Endothelial cell of umbilical vein (primary cell): ENCODE data around the gene NHP2.

Experiments used
- POLR2A ChIP-seq: IDR thresholded peaks from 2 replicates; pipeline ENCODE4 v1.6.1; 2012; ENCODE audit warnings: low read depth, mild to moderate bottlenecking, control low read depth, low read length
- TF ChIP-seq, protein P1 (sequence below), 2 donors: IDR thresholded peaks; 1 replicate in 1 of 2; 2 replicates in 1 of 2; pipeline ENCODE4 v1.5.1; 2011; ENCODE audit warnings: low read length in 2 of 2, mild to moderate bottlenecking in 2 of 2, moderate library complexity in 2 of 2, control low read depth in 1 of 2, inconsistent platforms in 1 of 2, low read depth in 1 of 2; ENCODE audit not compliant: insufficient read depth in 1 of 2; ENCODE audit errors: extremely low read depth in 1 of 2
- TF ChIP-seq, protein P2 (sequence below): IDR thresholded peaks from 2 replicates; pipeline ENCODE4 v1.6.1; 2011; ENCODE audit not compliant: insufficient read depth, insufficient read length

DNA sequence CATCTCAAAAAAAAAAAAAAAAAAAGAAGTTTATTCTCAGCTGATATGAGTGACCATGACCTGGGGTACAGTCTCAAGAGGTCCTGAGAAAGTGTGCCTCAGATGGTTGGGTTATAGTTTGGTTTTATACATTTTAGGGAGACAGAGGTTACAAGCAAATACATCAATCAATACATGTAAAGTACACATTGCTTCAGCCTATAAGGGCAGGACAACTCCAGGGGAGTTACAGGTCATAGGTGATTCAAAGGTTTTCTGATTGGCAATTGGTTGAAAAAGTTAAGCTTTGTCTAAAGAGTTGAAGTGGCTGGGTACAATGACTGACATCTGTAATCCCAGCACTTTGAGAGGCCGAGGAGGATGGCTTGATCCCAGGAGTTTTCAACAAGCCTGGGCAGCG, 35.7 kb upstream of the NHP2 start:
- TF ChIP-seq POLR2A: no peak
- TF ChIP-seq, protein P1, sequence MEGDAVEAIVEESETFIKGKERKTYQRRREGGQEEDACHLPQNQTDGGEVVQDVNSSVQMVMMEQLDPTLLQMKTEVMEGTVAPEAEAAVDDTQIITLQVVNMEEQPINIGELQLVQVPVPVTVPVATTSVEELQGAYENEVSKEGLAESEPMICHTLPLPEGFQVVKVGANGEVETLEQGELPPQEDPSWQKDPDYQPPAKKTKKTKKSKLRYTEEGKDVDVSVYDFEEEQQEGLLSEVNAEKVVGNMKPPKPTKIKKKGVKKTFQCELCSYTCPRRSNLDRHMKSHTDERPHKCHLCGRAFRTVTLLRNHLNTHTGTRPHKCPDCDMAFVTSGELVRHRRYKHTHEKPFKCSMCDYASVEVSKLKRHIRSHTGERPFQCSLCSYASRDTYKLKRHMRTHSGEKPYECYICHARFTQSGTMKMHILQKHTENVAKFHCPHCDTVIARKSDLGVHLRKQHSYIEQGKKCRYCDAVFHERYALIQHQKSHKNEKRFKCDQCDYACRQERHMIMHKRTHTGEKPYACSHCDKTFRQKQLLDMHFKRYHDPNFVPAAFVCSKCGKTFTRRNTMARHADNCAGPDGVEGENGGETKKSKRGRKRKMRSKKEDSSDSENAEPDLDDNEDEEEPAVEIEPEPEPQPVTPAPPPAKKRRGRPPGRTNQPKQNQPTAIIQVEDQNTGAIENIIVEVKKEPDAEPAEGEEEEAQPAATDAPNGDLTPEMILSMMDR (IDR thresholded peaks at IDR 0.05; ENCODE audit: extremely low read depth in 1 of 2, insufficient read depth in 1 of 2, low read depth in 1 of 2, low read length in 2 of 2): no peak
- TF ChIP-seq, protein P2, sequence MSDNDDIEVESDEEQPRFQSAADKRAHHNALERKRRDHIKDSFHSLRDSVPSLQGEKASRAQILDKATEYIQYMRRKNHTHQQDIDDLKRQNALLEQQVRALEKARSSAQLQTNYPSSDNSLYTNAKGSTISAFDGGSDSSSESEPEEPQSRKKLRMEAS: no peak
